Glutamatergic neuron (in vitro differentiated cells): Measurements from ENCODE around the gene IFT81. TPM values are rescaled to one million over a fixed set of nuclear protein-coding genes. Genes with fewer than 3 reads are reported as not detected.

Experiments
- DNase-seq: peaks from one replicate; pipeline ENCODE4 v3.0.0; 2022
- H3K27ac Mint-ChIP-seq: one replicate; pipeline ENCODE4 v1.8.0; 2020; ENCODE audit warnings: mild to moderate bottlenecking, mixed read lengths, inconsistent platforms; ENCODE audit not compliant: unreplicated experiment
- H3K27me3 Mint-ChIP-seq: one replicate; pipeline ENCODE4 v1.8.0; 2020; ENCODE audit warnings: mild to moderate bottlenecking, moderate library complexity, mixed read lengths, inconsistent platforms; ENCODE audit not compliant: unreplicated experiment
- H3K36me3 Mint-ChIP-seq: one replicate; pipeline ENCODE4 v1.8.0; 2020; ENCODE audit warnings: mild to moderate bottlenecking, mixed read lengths, inconsistent platforms; ENCODE audit not compliant: unreplicated experiment
- H3K4me1 Mint-ChIP-seq: one replicate; pipeline ENCODE4 v1.8.0; 2020; ENCODE audit warnings: mild to moderate bottlenecking, low read depth, mixed read lengths, inconsistent platforms; ENCODE audit not compliant: unreplicated experiment
- H3K4me3 Mint-ChIP-seq: one replicate; pipeline ENCODE4 v1.8.0; 2020; ENCODE audit warnings: mild to moderate bottlenecking, mixed read lengths, inconsistent platforms; ENCODE audit not compliant: unreplicated experiment
- H3K9me3 Mint-ChIP-seq: one replicate; pipeline ENCODE4 v1.8.0; 2020; ENCODE audit warnings: mild to moderate bottlenecking, moderate library complexity, mixed read lengths, inconsistent platforms; ENCODE audit not compliant: unreplicated experiment
- total RNA-seq: library from RNA; stranded (reverse); fragmentation: NEBNext Ultra II Directional; extraction: Animal tissue kit (Norgen Biotek cat#: 25700); gene quantifications from one replicate; pipeline ENCODE4 v1.2.1, GENCODE V29; 2021; ENCODE audit not compliant: unreplicated experiment
- TF ChIP-seq, protein P1 (sequence below): fragments of 200-600 bp; sonication (generic); IDR thresholded peaks from one replicate; pipeline ENCODE4 v1.5.0; 2021; ENCODE audit not compliant: partially characterized antibody, unreplicated experiment

Gene IFT81
- total RNA-seq, 1 donor from 2014 or later = 27.6 TPM

DNA sequence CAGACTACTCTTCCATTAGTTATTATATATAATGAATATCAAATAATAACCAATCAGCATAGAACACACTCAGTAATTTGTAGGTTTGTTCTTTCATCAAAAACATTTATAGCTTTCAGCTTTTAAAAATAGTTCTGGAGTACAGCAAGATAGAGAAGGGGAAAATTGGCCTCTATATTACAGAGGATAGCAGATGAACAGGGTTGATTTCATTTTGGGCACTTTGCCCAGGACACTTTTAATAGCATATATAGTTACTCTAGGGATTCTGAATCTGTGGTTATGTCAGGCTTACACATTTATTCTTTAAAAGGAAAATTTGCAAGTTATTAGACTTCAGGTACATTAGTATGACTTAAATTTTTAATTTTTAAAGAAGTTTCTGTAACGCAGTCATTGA, 52.6 kb downstream of the IFT81 start:
- no peaks in the 10 kb centered on the region for H3K9me3 Mint-ChIP-seq
- H3K36me3 Mint-ChIP-seq = no peaks in the 10 kb centered on the region
- peaks cover 5% of the 10 kb centered on the region for H3K4me1 Mint-ChIP-seq
- H3K4me3 Mint-ChIP-seq = no peak overlapping the region
- DNase-seq = no peak
- TF ChIP-seq, protein P1, sequence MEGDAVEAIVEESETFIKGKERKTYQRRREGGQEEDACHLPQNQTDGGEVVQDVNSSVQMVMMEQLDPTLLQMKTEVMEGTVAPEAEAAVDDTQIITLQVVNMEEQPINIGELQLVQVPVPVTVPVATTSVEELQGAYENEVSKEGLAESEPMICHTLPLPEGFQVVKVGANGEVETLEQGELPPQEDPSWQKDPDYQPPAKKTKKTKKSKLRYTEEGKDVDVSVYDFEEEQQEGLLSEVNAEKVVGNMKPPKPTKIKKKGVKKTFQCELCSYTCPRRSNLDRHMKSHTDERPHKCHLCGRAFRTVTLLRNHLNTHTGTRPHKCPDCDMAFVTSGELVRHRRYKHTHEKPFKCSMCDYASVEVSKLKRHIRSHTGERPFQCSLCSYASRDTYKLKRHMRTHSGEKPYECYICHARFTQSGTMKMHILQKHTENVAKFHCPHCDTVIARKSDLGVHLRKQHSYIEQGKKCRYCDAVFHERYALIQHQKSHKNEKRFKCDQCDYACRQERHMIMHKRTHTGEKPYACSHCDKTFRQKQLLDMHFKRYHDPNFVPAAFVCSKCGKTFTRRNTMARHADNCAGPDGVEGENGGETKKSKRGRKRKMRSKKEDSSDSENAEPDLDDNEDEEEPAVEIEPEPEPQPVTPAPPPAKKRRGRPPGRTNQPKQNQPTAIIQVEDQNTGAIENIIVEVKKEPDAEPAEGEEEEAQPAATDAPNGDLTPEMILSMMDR = no peak
- H3K27ac Mint-ChIP-seq = no peak overlapping the region
- no peaks in the 10 kb centered on the region for H3K27me3 Mint-ChIP-seq

DNA sequence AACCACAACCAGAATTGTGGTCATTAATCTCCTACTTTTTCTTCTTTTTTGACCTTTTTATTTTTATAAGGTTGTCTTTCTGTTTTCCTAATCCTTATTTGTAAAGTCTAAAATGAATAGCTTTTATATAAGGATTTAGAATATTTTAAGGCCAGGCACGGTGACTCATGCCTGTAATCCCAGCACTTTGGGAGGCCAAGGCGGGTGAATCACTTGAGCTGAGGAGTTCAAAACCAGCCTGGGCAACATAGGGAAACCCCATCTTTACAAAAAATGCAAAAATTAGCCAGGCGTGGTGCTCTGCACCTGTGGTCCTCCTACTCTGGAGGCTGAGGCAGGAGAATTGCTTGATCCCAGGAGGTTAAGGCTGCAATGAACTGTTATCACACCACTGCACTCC, 55.1 kb downstream of the IFT81 start:
- Mint-ChIP-seq H3K9me3 (no peaks in the 10 kb centered on the region), H3K4me3 (no peak overlapping the region), H3K27me3 (no peaks in the 10 kb centered on the region), H3K4me1 (peaks cover 4% of the 10 kb centered on the region), H3K27ac (no peak overlapping the region), H3K36me3 (peaks cover 6% of the 10 kb centered on the region)
- TF ChIP-seq, protein P1 = no peak
- no peak for DNase-seq

DNA sequence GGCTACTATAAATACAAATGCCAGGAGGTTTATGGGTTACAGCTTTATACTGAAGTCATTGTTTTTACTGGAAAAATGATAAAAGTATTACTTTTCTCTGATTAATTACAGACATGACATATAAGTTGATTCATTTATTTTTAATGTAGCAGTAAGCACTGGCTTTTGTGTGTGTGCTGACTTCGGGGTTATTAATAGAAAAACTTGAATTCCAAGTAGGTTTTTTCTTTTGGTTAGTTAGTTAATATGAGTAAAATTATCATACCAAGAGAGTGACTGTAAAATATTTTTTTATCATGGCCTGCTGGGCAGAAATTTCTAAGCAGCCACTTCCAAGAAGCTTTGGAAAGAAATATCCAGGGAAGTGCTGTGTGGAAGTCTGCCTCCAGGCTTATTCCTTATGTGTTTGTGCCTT, 56.4 kb downstream of the IFT81 start:
- Mint-ChIP-seq H3K27ac (no peak overlapping the region), H3K4me1 (no peaks in the 10 kb centered on the region), H3K36me3 (peaks cover 12% of the 10 kb centered on the region), H3K27me3 (no peaks in the 10 kb centered on the region), H3K9me3 (no peaks in the 10 kb centered on the region), H3K4me3 (no peak overlapping the region)
- DNase-seq = no peak
- TF ChIP-seq, protein P1 = no peak

DNA sequence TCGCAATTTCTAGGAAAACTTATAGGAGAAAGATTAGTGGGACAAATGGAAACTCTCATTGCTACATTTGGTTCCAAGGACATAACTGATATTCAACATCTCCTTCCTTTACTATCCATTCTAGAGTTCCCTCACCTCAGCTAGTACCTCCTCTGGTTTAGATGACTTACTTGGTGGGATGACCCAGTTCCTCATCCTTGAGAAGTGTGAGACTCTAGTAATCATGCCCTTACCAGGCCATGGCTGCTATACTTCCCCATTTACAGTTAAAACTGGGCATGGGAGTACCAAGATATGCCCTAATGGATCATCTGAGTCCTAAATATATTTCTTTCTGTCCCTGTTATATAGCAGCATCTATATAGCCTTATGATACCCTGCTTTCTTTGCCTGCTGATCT, 58.1 kb downstream of the IFT81 start:
- H3K27ac Mint-ChIP-seq = no peak overlapping the region
- peaks cover 3% of the 10 kb centered on the region for H3K9me3 Mint-ChIP-seq
- DNase-seq = no peak
- H3K4me3 Mint-ChIP-seq = no peak overlapping the region
- H3K36me3 Mint-ChIP-seq = peaks cover 26% of the 10 kb centered on the region
- TF ChIP-seq, protein P1 = no peak
- no peaks in the 10 kb centered on the region for H3K27me3 Mint-ChIP-seq
- no peaks in the 10 kb centered on the region for H3K4me1 Mint-ChIP-seq

DNA sequence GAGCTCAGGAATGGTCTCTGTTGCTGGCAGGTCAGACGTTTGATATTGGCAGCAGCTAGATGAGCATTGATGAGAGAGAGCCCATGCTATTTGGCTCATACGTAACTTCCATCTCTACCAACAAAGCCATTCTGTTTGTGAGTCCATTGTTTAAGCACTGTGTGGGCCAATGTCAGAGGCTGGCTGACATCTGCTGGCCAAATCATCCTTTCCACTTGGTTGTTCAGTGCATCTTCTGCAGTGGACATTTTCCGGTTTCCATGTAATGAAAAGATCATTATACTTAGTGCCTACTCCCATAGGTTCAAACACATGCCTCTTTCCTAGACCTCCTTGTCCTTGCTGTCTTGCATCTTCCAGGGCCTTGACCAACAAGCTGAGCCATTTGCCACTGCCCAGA, 59.2 kb downstream of the IFT81 start:
- TF ChIP-seq, protein P1 = no peak
- H3K4me1 Mint-ChIP-seq = no peaks in the 10 kb centered on the region
- no peak overlapping the region for H3K27ac Mint-ChIP-seq
- H3K4me3 Mint-ChIP-seq = no peak overlapping the region
- peaks cover 26% of the 10 kb centered on the region for H3K36me3 Mint-ChIP-seq
- H3K9me3 Mint-ChIP-seq = peaks cover 3% of the 10 kb centered on the region
- DNase-seq = no peak
- no peaks in the 10 kb centered on the region for H3K27me3 Mint-ChIP-seq
